ENCODE data around the gene UBASH3B.

GRCh38 chr11:122848186-122848585 lies 192.7 kb downstream of the UBASH3B start:
- no peak for TF ChIP-seq CTCF (IDR thresholded peaks at IDR 0.05)
- TF ChIP-seq POLR2A (IDR thresholded peaks at IDR 0.05) = no peak
